IPS-11a (cell line): ENCODE data around the gene PSMG2.

Experiments used
- H3K4me3 ChIP-seq: one replicate; pipeline ENCODE4 v1.5.1; 2013; ENCODE audit warnings: low read depth, low read length, control low read depth

Gene PSMG2, protein sequence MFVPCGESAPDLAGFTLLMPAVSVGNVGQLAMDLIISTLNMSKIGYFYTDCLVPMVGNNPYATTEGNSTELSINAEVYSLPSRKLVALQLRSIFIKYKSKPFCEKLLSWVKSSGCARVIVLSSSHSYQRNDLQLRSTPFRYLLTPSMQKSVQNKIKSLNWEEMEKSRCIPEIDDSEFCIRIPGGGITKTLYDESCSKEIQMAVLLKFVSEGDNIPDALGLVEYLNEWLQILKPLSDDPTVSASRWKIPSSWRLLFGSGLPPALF

DNA sequence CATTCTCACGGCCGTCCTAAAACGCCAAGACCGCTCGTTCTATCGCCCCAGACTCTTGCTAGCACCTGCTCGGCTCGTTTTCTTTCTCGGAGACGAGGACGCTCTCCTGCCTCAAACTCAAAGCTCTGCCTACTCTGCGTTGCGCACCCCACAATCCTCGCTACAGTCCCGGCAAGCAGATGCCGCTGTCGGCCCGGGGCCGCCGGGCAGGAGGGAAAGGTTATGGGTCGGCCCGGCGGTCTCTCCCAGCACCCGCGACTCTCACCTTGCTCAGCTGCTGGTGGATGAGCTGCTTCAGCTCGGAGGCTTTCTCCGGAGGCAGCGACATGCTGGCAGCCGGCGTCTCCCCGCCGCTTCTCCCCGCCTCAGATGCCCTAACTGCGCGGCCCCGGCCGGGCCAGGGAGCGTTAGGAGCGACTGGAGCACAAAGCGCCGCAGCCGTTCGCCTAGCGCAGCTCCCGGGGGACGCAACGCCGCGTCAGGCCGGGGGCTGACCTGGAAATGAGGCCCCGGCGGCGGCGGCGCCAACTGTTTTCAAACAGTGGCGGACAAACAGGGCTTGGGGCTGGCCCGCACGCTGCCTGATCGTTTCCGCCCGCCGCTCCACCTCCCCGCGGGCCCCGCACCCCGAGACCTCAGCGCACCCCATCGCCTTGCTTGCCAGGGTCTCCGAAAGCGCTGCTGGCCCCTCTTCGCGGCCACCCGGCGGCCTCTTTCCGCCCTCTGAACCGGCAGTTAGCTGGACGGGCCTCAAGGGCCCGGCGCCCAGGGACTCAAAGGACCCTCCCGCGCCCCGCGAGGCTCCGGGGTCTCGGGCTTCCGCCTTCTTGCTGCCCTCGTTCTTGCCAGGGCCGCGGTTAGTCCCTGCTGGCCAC lies at the start of gene PSMG2, which contains the start of gene CEP76:
Gene PSMG2, plus strand, starts transcription at position 822 of the 875 bp plus-strand sequence. CDS start 66 bp downstream, outside the sequence.
Gene CEP76, minus strand, starts transcription at position 503 of the 875 bp plus-strand sequence. Its CDS starts 175 bp downstream, at position 328.
- H3K4me3 ChIP-seq: peak within 1 kb of the TSS; percentile 93

GRCh38 chr18:12654971-12655370 lies 47.9 kb upstream of the PSMG2 start:
- no peak overlapping the region for H3K4me3 ChIP-seq

GRCh38 chr18:12656605-12656937 lies 46.3 kb upstream of the PSMG2 start:
- H3K4me3 ChIP-seq: peak overlapping the region; percentile 58

- H3K4me3 ChIP-seq: peak overlapping the region; percentile 58
Measured at GRCh38 chr18:12656938-12657683, 45.7 kb upstream of the PSMG2 start.

DNA sequence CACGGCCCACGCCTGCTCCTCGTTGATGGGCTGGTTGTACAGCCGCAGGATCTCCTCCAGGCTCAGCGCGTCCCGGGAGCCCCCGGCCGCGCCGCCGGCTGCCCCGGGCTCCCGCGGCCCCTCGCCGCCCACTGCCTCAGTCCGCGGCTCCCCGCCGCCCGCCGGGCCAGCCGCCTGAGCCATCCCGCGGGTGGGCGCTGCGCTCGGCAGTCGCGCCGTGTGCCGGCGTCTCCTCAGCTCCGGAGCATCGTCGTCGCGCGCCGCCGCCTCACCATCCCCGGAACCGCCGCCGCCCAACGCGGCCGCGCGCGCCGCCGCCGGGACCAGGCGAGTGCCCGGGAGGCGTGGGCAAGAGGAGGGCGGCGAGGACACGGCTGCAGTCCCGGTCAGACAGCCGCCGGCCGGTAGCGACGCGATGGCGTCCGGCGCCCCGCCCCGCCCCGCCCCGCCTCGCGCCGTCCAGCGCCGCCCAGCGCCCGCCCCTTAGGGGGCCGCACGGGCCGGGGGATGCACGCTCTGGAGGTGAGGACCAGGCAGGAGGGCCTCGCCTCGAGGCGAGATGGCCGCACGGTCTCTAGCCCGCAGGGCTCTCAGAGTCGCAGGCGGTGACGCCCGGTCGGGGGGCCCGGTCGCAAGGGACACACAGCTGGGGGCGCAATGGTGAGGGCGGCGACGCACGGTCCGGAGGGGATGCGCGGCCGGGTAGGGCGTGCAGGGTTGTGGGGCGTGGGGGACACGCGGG lies 45.0 kb upstream of the PSMG2 start, which contains the start of gene SPIRE1:
Gene SPIRE1, minus strand, starts transcription at position 424 of the 742 bp plus-strand sequence. Its CDS starts 241 bp downstream, at position 183.
- peak within 1 kb of the TSS; percentile 58 for H3K4me3 ChIP-seq

- peak overlapping the region; percentile 31 for H3K4me3 ChIP-seq
Measured at GRCh38 chr18:12658426-12659138, 44.3 kb upstream of the PSMG2 start.

DNA sequence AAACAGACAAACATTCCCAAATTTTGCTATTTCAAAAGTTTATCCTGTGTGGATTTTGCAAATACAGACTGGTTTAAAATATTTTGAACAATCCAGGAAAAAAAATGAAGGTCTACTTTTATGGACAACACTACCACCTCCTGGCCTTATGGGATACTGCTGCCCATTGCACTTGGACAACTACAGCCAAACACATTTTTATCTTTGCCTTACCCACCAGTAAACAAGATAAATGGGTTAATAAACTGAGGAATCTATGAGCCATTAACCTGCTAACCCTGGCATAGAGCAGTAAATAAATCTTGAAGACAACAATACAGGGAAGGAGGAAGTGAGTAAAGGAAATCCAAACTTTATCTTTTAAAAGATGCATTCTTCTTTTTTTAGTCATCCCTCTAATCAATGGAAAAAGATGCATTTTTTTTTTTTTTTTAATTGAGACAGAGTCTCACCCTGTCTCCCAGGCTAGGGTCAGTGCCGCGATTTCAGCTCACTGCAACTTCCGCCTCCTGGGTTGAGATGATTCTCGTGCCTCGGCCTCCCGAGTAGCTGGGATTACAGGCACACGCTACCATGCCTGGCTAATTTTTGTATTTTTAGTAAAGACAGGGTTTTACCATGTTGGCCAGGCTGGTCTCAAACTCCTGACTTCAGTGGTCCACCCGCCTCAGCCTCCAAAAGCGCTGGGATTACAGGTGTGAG lies 42.8 kb upstream of the PSMG2 start:
- H3K4me3 ChIP-seq: no peak overlapping the region

GRCh38 chr18:12668041-12668440 lies 34.8 kb upstream of the PSMG2 start:
- no peak overlapping the region for H3K4me3 ChIP-seq

DNA sequence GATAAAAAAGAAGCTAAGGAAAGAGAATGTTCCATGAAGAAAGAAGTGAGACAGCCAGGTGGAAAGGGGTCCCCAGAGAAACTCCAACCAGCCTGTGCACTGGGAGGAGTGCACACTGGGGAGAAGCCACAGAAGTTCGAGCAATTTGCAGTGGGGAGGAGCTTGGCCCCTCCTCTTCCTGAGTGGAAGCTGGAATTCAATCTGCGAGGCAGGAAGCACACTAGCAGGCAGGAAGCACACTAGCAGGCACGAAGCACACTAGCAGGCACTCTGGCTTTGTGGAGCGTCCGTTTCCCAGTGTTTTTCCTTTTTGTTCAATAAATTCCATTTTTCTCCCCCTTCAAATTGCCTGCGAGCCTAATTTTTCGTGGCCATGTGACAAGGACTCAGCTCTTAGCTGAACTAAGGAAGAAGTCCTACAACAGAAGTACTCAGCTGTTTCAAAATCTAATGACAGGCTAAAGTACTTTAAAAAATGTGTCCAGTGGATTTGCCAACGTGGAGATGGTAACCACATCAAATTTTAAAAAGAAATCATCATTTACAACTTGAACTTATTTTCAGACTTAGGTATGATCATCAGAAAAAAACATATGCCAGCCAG lies 23.6 kb upstream of the PSMG2 start:
- no peak overlapping the region for H3K4me3 ChIP-seq

- no peak overlapping the region for H3K4me3 ChIP-seq
Measured at GRCh38 chr18:12686100-12686499, 16.7 kb upstream of the PSMG2 start.

DNA sequence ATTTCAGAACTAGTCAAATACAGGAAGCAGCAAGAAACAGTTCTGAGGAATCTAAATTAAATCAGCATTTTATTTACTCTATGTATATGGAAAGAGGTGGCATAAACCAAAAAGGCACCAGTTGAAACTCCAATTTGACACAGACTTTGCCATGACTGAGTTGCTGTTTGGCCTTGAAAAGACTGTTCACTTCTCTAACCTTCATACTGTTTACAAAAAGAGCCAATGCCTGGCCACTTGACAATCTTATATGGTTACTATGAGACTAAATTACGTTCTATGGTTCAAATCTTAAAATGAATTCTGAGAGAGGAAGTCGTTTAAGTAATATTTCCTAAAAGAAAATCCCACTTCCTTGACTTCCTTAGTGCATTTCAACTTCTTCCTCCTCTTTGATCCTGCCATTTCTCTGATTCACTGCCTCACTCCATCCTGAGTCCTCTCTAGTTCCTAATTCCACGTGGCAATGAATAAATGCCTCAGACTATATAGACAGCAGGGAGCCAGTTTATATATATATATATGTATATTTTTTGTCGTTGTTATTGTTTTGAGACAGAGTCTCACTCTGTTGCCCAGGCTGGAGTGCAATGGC lies 13.5 kb upstream of the PSMG2 start:
- H3K4me3 ChIP-seq: no peak overlapping the region

- H3K4me3 ChIP-seq: no peak overlapping the region
Measured at GRCh38 chr18:12692206-12692605, 10.6 kb upstream of the PSMG2 start.

DNA sequence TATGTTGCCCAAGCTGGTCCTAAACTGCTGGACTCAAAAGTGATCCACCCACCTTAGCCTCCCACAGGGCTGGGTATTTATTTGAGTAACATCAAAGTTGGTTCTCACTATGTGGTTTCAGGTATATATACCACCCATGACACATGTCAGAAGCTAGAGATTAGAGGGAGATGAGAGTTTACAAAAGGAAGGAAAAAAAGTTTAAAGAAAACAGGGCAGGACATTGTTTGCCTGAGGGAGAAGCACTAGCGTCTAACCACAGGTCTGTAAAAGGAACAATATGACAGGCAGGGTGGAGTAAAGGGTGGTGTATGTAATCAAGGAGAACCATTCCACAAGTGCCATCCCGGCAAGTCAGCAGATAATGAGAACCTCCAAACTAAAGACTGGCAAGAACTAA lies 8.8 kb upstream of the PSMG2 start:
- no peak overlapping the region for H3K4me3 ChIP-seq

- no peak overlapping the region for H3K4me3 ChIP-seq
Measured at GRCh38 chr18:12699747-12700146, 3.1 kb upstream of the PSMG2 start.

- H3K4me3 ChIP-seq: peak overlapping the region; percentile 93
Measured at GRCh38 chr18:12701161-12701560, 1.7 kb upstream of the PSMG2 start.

- peak overlapping the region; percentile 93 for H3K4me3 ChIP-seq
Measured at GRCh38 chr18:12703096-12703567, 290 bp downstream of the PSMG2 start.

DNA sequence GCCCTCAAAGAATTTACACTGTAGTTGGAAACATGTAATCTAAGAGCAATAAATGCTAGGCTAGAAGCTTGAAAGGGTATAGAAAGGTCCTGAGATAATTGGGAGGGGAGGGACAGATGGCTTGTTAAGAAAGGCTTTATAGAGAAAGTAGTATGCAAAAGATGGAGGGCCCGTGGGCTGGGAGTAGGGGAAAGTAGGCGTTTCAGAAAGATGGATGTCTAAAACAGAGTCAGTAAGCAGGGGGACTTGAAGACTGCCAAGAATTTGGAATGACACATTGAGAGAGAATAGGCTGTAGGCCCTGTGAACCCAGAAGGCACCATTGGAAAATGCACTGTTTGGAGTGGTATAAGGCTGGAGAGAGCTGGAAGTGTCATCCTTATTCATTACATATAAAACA lies 822 bp downstream of the PSMG2 start:
- H3K4me3 ChIP-seq: peak overlapping the region; percentile 93

DNA sequence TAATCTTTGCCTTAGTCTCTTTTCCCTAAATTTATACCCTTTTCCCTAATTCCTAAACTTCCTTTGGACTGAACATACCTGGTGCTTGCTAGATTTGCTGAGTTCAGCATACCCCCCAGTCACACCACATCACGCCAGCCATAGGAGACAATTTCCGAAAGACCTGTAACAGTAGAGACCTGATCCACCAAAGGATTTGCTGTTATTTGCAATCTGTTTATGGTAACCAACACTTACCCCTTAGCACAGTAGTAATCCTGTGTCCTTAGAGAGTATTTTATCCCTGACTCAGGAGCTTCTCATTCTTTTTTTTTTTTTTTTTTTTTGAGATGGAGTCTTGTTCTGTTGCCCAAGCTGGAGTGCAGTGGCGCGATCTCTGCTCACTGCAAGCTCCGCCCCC lies 8.6 kb downstream of the PSMG2 start:
- no peak overlapping the region for H3K4me3 ChIP-seq
